Measurements from ENCODE around the gene LYRM4.

GRCh38 chr6:5243069-5243468 is 17.7 kb downstream of the LYRM4 start:
- TF ChIP-seq POLR2AphosphoS5 (IDR thresholded peaks at IDR 0.05; ENCODE audit: low read depth) (no peak), CTCF (IDR thresholded peaks at IDR 0.05; ENCODE audit: insufficient read depth, low read length) (no peak)
